Colonic mucosa (tissue), 4 donors: ENCODE data around the gene CLIC5. TPM values are rescaled to one million over a fixed set of nuclear protein-coding genes. Genes with fewer than 3 reads are reported as not detected.

Experiments
- DNase-seq: peaks from one replicate; pipeline ENCODE4 v3.0.0-alpha.2; 2020
- H3K27ac ChIP-seq: fragments of 200-600 bp; one replicate; pipeline ENCODE4 v1.8.0; 2021
- H3K27me3 ChIP-seq: fragments of 200-600 bp; one replicate; pipeline ENCODE4 v1.8.0; 2021
- H3K36me3 ChIP-seq: fragments of 200-600 bp; one replicate; pipeline ENCODE4 v1.8.0; 2021
- H3K4me1 ChIP-seq: fragments of 200-600 bp; one replicate; pipeline ENCODE4 v1.8.0; 2021; ENCODE audit warnings: mild to moderate bottlenecking
- H3K4me3 ChIP-seq: fragments of 200-600 bp; one replicate; pipeline ENCODE4 v1.8.0; 2021
- H3K9ac ChIP-seq, 2 donors: one replicate each; pipeline ENCODE4 v1.7.0; 2013; ENCODE audit warnings: control low read depth in 2 of 2, low read depth in 2 of 2, low read length in 2 of 2
- H3K9me3 ChIP-seq: fragments of 200-600 bp; one replicate; pipeline ENCODE4 v1.8.0; 2021
- intact Hi-C: fragments of 100-400 bp; cut with DNase I; formaldehyde crosslinking; loops from one replicate; pipeline ENCODE4 v1.14.1; 2022
- total RNA-seq, 2 donors: library from RNA; stranded (reverse); fragmentation: NEBNext Ultra II Directional in 1 of 2; extraction: Animal tissue kit (Norgen Biotek cat#: 25700) in 1 of 2; gene quantifications; one replicate each; pipeline ENCODE4 v1.2.1, GENCODE V29; 2021
- TF ChIP-seq, protein P1 (sequence below): fragments of 200-600 bp; IDR thresholded peaks from one replicate; pipeline ENCODE4 v1.8.0; 2022; ENCODE audit warnings: antibody characterized with exemption, mild to moderate bottlenecking
- donor health status: healthy.
- donor health status: DM: no; HTN: no; CAD: no.
- donor health status: DM: no; HTN: no; CAD: no.

CLIC5 gene
- total RNA-seq, 2 donors from 2014 or later, result 72.8 to 74.9 TPM

DNA sequence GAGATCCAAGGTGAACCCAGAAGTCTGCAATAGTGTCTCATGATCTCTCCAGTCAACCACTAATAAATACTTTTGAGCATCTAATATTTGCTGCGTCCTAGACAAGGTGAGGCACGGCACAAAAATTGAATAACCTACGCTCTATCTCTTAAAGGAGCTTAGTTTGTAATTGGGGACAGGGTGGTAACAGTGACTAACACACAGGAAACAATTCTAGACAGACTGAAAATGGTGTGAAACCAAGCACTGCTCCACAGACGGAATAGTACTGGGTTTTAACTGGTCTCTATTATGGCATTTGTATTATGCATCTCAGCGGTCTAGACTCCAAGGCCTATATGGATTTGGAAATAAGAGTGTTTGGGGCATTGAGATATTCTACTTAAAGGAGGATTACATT, 120.1 kb downstream of the CLIC5 start:
- DNase-seq, result no peak
- no peak overlapping the region for H3K27ac ChIP-seq
- no peaks in the 10 kb centered on the region for H3K27me3 ChIP-seq
- no peaks in the 10 kb centered on the region for H3K36me3 ChIP-seq
- H3K4me1 ChIP-seq, result no peaks in the 10 kb centered on the region
- H3K9ac ChIP-seq, result no peak overlapping the region
- TF ChIP-seq, protein P1, sequence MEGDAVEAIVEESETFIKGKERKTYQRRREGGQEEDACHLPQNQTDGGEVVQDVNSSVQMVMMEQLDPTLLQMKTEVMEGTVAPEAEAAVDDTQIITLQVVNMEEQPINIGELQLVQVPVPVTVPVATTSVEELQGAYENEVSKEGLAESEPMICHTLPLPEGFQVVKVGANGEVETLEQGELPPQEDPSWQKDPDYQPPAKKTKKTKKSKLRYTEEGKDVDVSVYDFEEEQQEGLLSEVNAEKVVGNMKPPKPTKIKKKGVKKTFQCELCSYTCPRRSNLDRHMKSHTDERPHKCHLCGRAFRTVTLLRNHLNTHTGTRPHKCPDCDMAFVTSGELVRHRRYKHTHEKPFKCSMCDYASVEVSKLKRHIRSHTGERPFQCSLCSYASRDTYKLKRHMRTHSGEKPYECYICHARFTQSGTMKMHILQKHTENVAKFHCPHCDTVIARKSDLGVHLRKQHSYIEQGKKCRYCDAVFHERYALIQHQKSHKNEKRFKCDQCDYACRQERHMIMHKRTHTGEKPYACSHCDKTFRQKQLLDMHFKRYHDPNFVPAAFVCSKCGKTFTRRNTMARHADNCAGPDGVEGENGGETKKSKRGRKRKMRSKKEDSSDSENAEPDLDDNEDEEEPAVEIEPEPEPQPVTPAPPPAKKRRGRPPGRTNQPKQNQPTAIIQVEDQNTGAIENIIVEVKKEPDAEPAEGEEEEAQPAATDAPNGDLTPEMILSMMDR, result no peak
- intact Hi-C loops, result no loop called here
- H3K4me3 ChIP-seq, result no peak overlapping the region
- H3K9me3 ChIP-seq, result no peaks in the 10 kb centered on the region

DNA sequence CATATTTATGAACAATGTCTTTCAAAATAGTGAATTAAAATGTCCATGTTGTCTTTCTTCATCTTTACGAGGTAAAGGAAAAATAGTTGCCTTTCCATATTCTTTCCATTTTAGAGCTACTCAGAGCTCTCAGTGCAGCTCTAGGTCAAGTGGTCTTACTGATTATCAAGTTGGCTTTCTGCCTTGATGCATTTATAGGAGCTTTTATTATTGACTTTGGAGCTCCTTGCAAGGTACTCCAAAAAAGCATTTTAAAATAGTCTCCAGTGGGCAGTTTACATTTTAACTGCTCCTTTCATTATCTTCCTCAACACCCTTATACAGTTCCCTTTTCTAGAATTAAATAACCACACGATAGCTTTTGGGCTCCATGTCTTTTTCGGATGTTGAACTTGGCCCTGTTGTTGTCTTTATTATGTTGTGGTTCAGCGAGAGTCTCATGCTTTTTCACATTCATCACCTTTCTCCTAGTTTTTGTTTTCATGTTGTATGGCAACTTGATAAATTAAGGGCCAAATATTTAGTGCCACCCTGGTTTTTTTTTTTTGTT, 122.9 kb downstream of the CLIC5 start:
- intact Hi-C loops, result no loop called here
- Histone ChIP-seq H3K9me3 (no peaks in the 10 kb centered on the region), H3K9ac (no peak overlapping the region), H3K4me1 (no peaks in the 10 kb centered on the region), H3K27me3 (no peaks in the 10 kb centered on the region), H3K36me3 (no peaks in the 10 kb centered on the region), H3K27ac (no peak overlapping the region), H3K4me3 (no peak overlapping the region)
- TF ChIP-seq, protein P1, result no peak
- no peak for DNase-seq

DNA sequence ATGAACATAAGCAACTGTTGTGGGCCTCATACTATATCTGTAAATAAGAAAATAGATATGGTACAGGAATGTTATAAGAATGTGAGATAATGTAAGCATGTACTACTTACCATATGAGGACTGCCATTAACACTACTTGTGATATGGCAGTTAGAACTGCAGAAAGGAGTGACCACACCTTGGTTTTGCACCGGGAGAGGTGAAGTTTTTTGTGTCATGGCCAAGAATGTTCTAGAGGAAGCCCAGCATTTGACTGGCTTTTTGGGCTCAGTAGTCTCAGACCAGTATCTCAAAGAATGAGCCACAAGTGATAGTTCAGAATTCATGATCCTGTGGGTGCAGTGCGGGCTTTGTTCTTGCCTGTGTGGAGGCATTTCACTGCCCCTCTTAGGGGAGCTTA, 123.5 kb downstream of the CLIC5 start:
- H3K9me3 ChIP-seq, result no peaks in the 10 kb centered on the region
- DNase-seq, result no peak
- TF ChIP-seq, protein P1, result no peak
- no peak overlapping the region for H3K27ac ChIP-seq
- H3K36me3 ChIP-seq, result no peaks in the 10 kb centered on the region
- intact Hi-C loops, result no loop called here
- H3K27me3 ChIP-seq, result no peaks in the 10 kb centered on the region
- H3K4me1 ChIP-seq, result no peaks in the 10 kb centered on the region
- no peak overlapping the region for H3K9ac ChIP-seq
- no peak overlapping the region for H3K4me3 ChIP-seq

DNA sequence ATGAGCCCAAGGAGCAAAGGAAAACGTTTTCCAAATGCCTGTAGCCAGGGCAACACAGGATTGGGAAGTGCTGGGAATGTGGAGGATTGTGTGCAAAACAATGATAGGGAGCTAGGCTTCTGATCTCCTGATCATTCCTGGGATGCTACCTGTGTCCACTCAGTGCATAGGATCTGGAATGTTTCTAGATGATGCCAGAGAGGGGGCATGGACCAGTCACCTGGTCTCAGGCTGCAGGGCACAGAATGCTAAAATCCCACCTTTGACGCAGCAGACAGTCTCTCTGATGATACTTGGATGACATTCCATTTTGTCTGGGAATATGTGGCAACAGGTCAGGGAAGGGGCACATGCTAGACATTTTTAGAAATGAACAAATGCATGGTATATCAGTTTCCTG, 128.9 kb downstream of the CLIC5 start:
- Histone ChIP-seq H3K27ac (no peak overlapping the region), H3K27me3 (no peaks in the 10 kb centered on the region), H3K36me3 (no peaks in the 10 kb centered on the region), H3K4me1 (no peaks in the 10 kb centered on the region), H3K4me3 (no peak overlapping the region), H3K9me3 (no peaks in the 10 kb centered on the region), H3K9ac (no peak overlapping the region)
- no peak for DNase-seq
- intact Hi-C loops, result no loop called here
- TF ChIP-seq, protein P1, result no peak

DNA sequence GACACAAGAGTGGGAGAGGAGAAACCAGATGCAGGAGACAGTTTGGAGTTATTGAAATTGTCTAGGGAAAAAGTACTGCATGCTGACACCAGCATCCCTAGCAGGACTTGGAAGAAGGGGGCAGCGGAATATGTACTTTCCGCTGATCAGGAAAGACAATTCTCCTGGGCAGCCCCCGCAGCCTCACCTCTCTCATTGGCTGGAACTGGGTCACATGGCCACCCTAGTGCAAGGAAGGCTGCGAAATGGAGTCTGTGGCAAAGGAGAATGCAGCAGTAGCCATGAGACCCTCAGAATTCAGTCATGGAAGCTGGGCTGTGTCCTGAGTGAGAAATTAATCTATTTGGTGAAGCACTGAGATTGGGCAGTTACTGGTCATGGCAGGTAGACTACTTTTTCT, 131.3 kb downstream of the CLIC5 start:
- Histone ChIP-seq H3K9me3 (no peaks in the 10 kb centered on the region), H3K4me3 (no peak overlapping the region), H3K27ac (no peak overlapping the region), H3K9ac (no peak overlapping the region), H3K27me3 (no peaks in the 10 kb centered on the region), H3K36me3 (no peaks in the 10 kb centered on the region), H3K4me1 (no peaks in the 10 kb centered on the region)
- intact Hi-C loops, result no loop called here
- TF ChIP-seq, protein P1, result no peak
- DNase-seq, result no peak
